Effector memory CD4-positive, alpha-beta T cell (primary cell): Measurements from ENCODE around the gene SLC22A31.

Experiments used
- DNase-seq, 3 donors: peaks; one replicate each; pipeline ENCODE4 v3.0.0-alpha.2; 2020
- H3K27ac ChIP-seq: 2 replicates; pipeline ENCODE4 v1.7.0; 2013; ENCODE audit warnings: mild to moderate bottlenecking, low read length, moderate library complexity; ENCODE audit not compliant: insufficient read depth, poor library complexity, severe bottlenecking
- H3K27me3 ChIP-seq: replicated peaks from 2 replicates; pipeline ENCODE4 v1.7.0; 2013; ENCODE audit warnings: mild to moderate bottlenecking, low read length; ENCODE audit not compliant: insufficient read depth, control insufficient read depth, poor library complexity, severe bottlenecking
- H3K36me3 ChIP-seq: 2 replicates; pipeline ENCODE4 v1.7.0; 2013; ENCODE audit warnings: mild to moderate bottlenecking, low read length, moderate library complexity; ENCODE audit not compliant: control insufficient read depth, insufficient read depth
- H3K4me1 ChIP-seq: 2 replicates; pipeline ENCODE4 v1.7.0; 2013; ENCODE audit warnings: low read length, mild to moderate bottlenecking; ENCODE audit not compliant: control insufficient read depth, insufficient read depth, poor library complexity, severe bottlenecking
- H3K4me3 ChIP-seq: 2 replicates; pipeline ENCODE4 v1.7.0; 2013; ENCODE audit warnings: low read length, low read depth, mild to moderate bottlenecking; ENCODE audit not compliant: insufficient read depth, poor library complexity, severe bottlenecking
- H3K9me3 ChIP-seq: 2 replicates; pipeline ENCODE4 v1.7.0; 2013; ENCODE audit warnings: mild to moderate bottlenecking, low read length, moderate library complexity; ENCODE audit not compliant: control insufficient read depth

The SLC22A31 gene

GRCh38 chr16:89241187-89242007, 41.1 kb upstream of the SLC22A31 start:
- peak; percentile 80 to 87 (median 86) for DNase-seq
- Histone ChIP-seq H3K9me3 (no peaks in the 10 kb centered on the region), H3K27ac (peak overlapping the region; percentile 90), H3K36me3 (no peaks in the 10 kb centered on the region), H3K4me1 (peaks cover 6% of the 10 kb centered on the region), H3K27me3 (no peaks in the 10 kb centered on the region), H3K4me3 (peak overlapping the region; percentile 45)

- no peak overlapping the region for H3K4me3 ChIP-seq
- no peaks in the 10 kb centered on the region for H3K27me3 ChIP-seq
- no peak for DNase-seq
- peaks cover under 1% of the 10 kb centered on the region for H3K36me3 ChIP-seq
- no peak overlapping the region for H3K27ac ChIP-seq
- H3K9me3 ChIP-seq, result no peaks in the 10 kb centered on the region
- H3K4me1 ChIP-seq, result peaks cover 6% of the 10 kb centered on the region
Measured at GRCh38 chr16:89237733-89238132, 37.4 kb upstream of the SLC22A31 start.

GRCh38 chr16:89233678-89234490, 33.5 kb upstream of the SLC22A31 start:
- Histone ChIP-seq H3K27me3 (no peaks in the 10 kb centered on the region), H3K36me3 (peaks cover 20% of the 10 kb centered on the region), H3K4me3 (no peak overlapping the region), H3K27ac (no peak overlapping the region), H3K9me3 (no peaks in the 10 kb centered on the region), H3K4me1 (no peaks in the 10 kb centered on the region)
- no peak for DNase-seq

GRCh38 chr16:89232107-89232506, 31.8 kb upstream of the SLC22A31 start:
- no peaks in the 10 kb centered on the region for H3K4me1 ChIP-seq
- DNase-seq, result no peak
- peaks cover 10% of the 10 kb centered on the region for H3K9me3 ChIP-seq
- H3K27me3 ChIP-seq, result no peaks in the 10 kb centered on the region
- H3K27ac ChIP-seq, result no peak overlapping the region
- no peak overlapping the region for H3K4me3 ChIP-seq
- H3K36me3 ChIP-seq, result peaks cover 33% of the 10 kb centered on the region

GRCh38 chr16:89230255-89230654, 29.9 kb upstream of the SLC22A31 start:
- H3K27ac ChIP-seq, result no peak overlapping the region
- peaks cover 13% of the 10 kb centered on the region for H3K9me3 ChIP-seq
- no peak overlapping the region for H3K4me3 ChIP-seq
- peaks cover 50% of the 10 kb centered on the region for H3K36me3 ChIP-seq
- H3K4me1 ChIP-seq, result no peaks in the 10 kb centered on the region
- no peaks in the 10 kb centered on the region for H3K27me3 ChIP-seq
- no peak for DNase-seq

- DNase-seq, result no peak
- H3K27ac ChIP-seq, result no peak overlapping the region
- no peaks in the 10 kb centered on the region for H3K4me1 ChIP-seq
- no peaks in the 10 kb centered on the region for H3K27me3 ChIP-seq
- H3K36me3 ChIP-seq, result peaks cover 61% of the 10 kb centered on the region
- no peak overlapping the region for H3K4me3 ChIP-seq
- peaks cover 13% of the 10 kb centered on the region for H3K9me3 ChIP-seq
Measured at GRCh38 chr16:89224665-89225064, 24.3 kb upstream of the SLC22A31 start.

- DNase-seq, result no peak
- Histone ChIP-seq H3K4me3 (no peak overlapping the region), H3K9me3 (peaks cover 10% of the 10 kb centered on the region), H3K27me3 (no peaks in the 10 kb centered on the region), H3K27ac (no peak overlapping the region), H3K36me3 (peaks cover 56% of the 10 kb centered on the region), H3K4me1 (peaks cover 4% of the 10 kb centered on the region)
Measured at GRCh38 chr16:89222931-89223330, 22.6 kb upstream of the SLC22A31 start.

- H3K4me1 ChIP-seq, result peaks cover 9% of the 10 kb centered on the region
- peaks cover 43% of the 10 kb centered on the region for H3K36me3 ChIP-seq
Measured at GRCh38 chr16:89221604-89222003, 21.3 kb upstream of the SLC22A31 start.

GRCh38 chr16:89219365-89219764, 19.0 kb upstream of the SLC22A31 start:
- Histone ChIP-seq H3K4me1 (peaks cover 11% of the 10 kb centered on the region), H3K36me3 (peaks cover 27% of the 10 kb centered on the region), H3K27ac (no peak overlapping the region), H3K4me3 (no peak overlapping the region), H3K9me3 (no peaks in the 10 kb centered on the region), H3K27me3 (no peaks in the 10 kb centered on the region)
- no peak for DNase-seq

More at GRCh38 chr16:89221604-89222003, 21.3 kb upstream of the SLC22A31 start:
- DNase-seq, result no peak
- no peaks in the 10 kb centered on the region for H3K27me3 ChIP-seq
- H3K9me3 ChIP-seq, result no peaks in the 10 kb centered on the region
- no peak overlapping the region for H3K4me3 ChIP-seq
- H3K27ac ChIP-seq, result no peak overlapping the region
